GM21447 (cell line): Measurements from ENCODE around the gene ILF2.
A peak's percentile ranks its signal among the peaks of the same experiment; 100 is the strongest.
"Not testable (repeated sequence)": the region's sequence is repeated elsewhere in the genome, so short reads cannot be mapped to it uniquely, and the experiment has no call there.

Experiments
- ATAC-seq: cut with Tn5 transposase; IDR thresholded peaks from one replicate; pipeline ENCODE4 v1.9.1; 2021; ENCODE audit not compliant: unreplicated experiment

ILF2 gene

GRCh38 chr1:153679337-153680119 is 8.7 kb upstream of the ILF2 start:
- no peak for ATAC-seq

GRCh38 chr1:153678519-153679336 is 7.9 kb upstream of the ILF2 start, which contains the start of gene NPR1:
Gene NPR1 (plus strand): TSS chr1:153678688. CDS start chr1:153679109, 421 bp downstream.
- ATAC-seq = no peak

- ATAC-seq = no peak
Observed at GRCh38 chr1:153677718-153678518, 7.1 kb upstream of the ILF2 start.

GRCh38 chr1:153673511-153673910 is 2.7 kb upstream of the ILF2 start:
- no peak for ATAC-seq

GRCh38 chr1:153671628-153672353 is 998 bp upstream of the ILF2 start:
- peak; percentile 20 for ATAC-seq

GRCh38 chr1:153670257-153670858 is 435 bp downstream of the ILF2 start:
- ATAC-seq = no peak

GRCh38 chr1:153669606-153670005 is 1.2 kb downstream of the ILF2 start:
- ATAC-seq = no peak

- ATAC-seq = not testable (repeated sequence)
Observed at GRCh38 chr1:153668672-153669071, 2.1 kb downstream of the ILF2 start.

GRCh38 chr1:153667439-153667838 is 3.4 kb downstream of the ILF2 start:
- no peak for ATAC-seq

GRCh38 chr1:153663211-153663610 is 7.6 kb downstream of the ILF2 start:
- ATAC-seq = no peak

GRCh38 chr1:153662269-153662668 is 8.5 kb downstream of the ILF2 start:
- ATAC-seq = no peak

- no peak for ATAC-seq
Observed at GRCh38 chr1:153661111-153661708, 9.6 kb downstream of the ILF2 start.

GRCh38 chr1:153659656-153660055 is 11.1 kb downstream of the ILF2 start:
- no peak for ATAC-seq

- no peak for ATAC-seq
Observed at GRCh38 chr1:153659175-153659534, 11.6 kb downstream of the ILF2 start.

GRCh38 chr1:153658400-153659174 is 12.2 kb downstream of the ILF2 start, which contains the start of gene SNAPIN:
Gene SNAPIN (plus strand): TSS chr1:153658703. CDS start chr1:153658744, 41 bp downstream.
- ATAC-seq = peak; percentile 89

- ATAC-seq = no peak
Observed at GRCh38 chr1:153655333-153655732, 15.5 kb downstream of the ILF2 start.

GRCh38 chr1:153652805-153653500 is 17.8 kb downstream of the ILF2 start:
- no peak for ATAC-seq

- no peak for ATAC-seq
Observed at GRCh38 chr1:153651771-153652170, 19.0 kb downstream of the ILF2 start.
